NCI-H2196 (cell line): ENCODE results near the gene FAM186B.

Experiments used
- DNase-seq: peaks from one replicate; lab custom pipeline; 2025; ENCODE audit not compliant: unreplicated experiment; lab: John Stamatoyannopoulos, UW

FAM186B gene

GRCh38 chr12:49554266-49554665 is 51.2 kb downstream of the FAM186B start:
- DNase-seq, result no peak

DNA sequence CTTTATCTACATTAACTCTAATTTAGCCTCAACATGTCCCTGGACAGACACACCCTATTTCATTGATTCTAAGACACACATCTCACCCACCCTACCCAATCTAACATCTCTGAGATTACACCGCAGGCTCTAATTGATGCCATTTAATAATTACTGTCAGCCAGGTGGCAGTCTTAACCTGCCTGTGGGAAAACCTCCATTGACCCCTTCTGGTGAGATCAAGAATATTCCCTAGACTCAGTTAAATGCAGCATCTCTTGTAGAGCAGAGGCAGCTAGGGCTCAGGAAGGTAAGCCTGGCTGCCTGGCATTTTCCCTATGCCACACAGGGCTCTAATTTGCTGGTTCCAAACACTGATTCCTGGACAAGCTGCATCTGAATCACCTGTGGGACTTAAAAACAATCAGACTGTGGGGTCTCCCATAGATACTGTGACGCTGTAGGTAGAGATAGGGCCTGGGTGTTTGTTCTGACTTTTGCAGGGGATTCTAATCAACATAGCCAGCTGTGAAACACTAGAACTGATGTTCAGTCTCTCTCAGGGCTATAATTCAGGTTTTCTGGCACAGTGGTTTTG is 51.8 kb downstream of the FAM186B start:
- peak; percentile 63 for DNase-seq

GRCh38 chr12:49552899-49553298 is 52.5 kb downstream of the FAM186B start:
- DNase-seq, result no peak

- no peak for DNase-seq
Observed at GRCh38 chr12:49552425-49552824, 53.0 kb downstream of the FAM186B start.

GRCh38 chr12:49552014-49552413 is 53.4 kb downstream of the FAM186B start:
- DNase-seq, result no peak

- DNase-seq, result no peak
Observed at GRCh38 chr12:49550693-49551252, 54.7 kb downstream of the FAM186B start.

- DNase-seq, result peak; percentile 76
Observed at GRCh38 chr12:49549735-49550692, 55.4 kb downstream of the FAM186B start.

GRCh38 chr12:49548822-49549648 is 56.4 kb downstream of the FAM186B start:
- no peak for DNase-seq

GRCh38 chr12:49548481-49548821 is 57.0 kb downstream of the FAM186B start:
- DNase-seq, result no peak

GRCh38 chr12:49547090-49547690 is 58.2 kb downstream of the FAM186B start:
- DNase-seq, result no peak

DNA sequence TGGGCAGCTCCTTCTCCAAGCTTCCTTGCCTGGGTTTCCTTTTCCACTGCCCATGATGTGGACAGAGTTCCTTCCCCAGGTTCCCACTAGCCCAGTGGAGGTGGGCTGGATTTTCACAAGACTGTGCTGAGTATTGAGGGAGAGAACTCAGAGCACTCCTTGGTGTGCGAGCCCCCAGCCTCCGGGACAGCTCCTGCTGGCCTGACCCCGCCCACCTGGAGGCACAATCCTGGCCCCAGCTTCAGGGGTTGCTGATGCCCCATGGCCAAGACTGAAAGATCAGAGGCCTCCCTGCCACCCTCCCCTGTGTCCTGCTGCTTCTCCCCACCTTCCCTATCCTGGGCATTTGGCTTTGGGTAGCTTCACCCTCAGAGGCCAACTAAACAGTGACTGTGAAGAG is 59.0 kb downstream of the FAM186B start:
- DNase-seq, result no peak

- no peak for DNase-seq
Observed at GRCh38 chr12:49545815-49546214, 59.6 kb downstream of the FAM186B start.

DNA sequence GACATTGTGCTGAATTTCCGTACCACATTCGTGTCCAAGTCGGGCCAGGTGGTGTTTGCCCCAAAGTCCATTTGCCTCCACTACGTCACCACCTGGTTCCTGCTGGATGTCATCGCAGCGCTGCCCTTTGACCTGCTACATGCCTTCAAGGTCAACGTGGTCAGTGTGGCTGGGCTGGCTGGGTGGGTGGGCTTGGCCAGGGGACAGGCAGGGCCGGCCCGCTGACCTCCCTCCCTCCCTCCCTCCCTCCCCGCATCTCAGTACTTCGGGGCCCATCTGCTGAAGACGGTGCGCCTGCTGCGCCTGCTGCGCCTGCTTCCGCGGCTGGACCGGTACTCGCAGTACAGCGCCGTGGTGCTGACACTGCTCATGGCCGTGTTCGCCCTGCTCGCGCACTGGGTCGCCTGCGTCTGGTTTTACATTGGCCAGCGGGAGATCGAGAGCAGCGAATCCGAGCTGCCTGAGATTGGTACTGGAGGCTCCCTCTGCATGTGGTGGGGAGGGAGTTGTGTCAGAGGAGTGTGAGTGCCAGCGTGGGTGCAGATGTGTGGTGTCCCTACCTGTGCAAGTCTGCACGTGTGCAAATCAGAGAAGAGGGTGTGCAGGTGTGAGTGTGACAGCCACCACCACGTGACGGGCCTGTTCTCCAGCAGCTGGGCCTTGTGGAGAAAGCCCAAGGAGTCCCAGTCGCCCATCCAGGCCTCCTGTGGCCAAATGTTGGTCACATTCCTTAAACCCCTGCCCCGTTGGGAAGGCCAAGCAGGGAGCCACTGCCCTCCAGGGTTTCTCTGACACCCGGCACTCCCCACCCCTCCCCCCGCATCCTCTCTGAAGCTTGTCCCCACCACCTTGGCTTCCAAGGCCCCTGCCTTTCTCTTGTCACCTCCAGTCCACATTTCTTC is 61.3 kb downstream of the FAM186B start:
- no peak for DNase-seq

- no peak for DNase-seq
Observed at GRCh38 chr12:49543221-49543913, 62.1 kb downstream of the FAM186B start.

DNA sequence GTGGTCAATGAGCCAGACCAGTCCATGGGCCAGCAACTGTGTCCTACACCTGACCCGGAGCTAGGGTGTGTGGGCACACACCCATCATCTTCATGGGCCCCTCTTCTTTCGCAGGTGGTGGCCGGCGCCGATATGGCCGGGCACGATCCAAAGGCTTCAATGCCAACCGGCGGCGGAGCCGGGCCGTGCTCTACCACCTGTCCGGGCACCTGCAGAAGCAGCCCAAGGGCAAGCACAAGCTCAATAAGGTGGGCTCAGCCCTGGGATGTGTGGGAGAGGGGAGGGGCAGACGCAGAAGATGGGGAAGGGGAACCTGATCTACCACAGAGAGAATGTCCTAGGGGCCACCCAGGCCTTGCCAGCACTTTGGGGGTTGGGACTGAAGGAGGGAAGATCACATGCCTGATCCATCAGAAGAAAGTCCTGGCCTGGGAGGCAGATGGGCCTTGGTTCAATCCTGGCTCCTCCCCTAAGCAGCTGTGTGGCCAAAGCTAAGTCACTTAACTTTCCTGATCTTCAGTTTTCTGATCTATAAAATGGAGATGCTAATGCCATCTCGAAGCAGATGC is 62.8 kb downstream of the FAM186B start:
- DNase-seq, result no peak

GRCh38 chr12:49541911-49542505 is 63.4 kb downstream of the FAM186B start:
- no peak for DNase-seq

- DNase-seq, result no peak
Observed at GRCh38 chr12:49541140-49541861, 64.1 kb downstream of the FAM186B start.
